Right forelimb (tissue), 1 donor: ENCODE data around the gene LCORL.
"Not testable (repeated sequence)": the region's sequence is repeated elsewhere in the genome, so short reads cannot be mapped to it uniquely, and the experiment has no call there.

Experiments
- DNase-seq: peaks from one replicate; pipeline ENCODE4 v3.0.0-alpha.2; 2018

LCORL gene

GRCh38 chr4:18014269-18014668 is 7.3 kb downstream of the LCORL start:
- DNase-seq = no peak

- no peak for DNase-seq
Observed at GRCh38 chr4:18012807-18013462, 8.6 kb downstream of the LCORL start.

DNA sequence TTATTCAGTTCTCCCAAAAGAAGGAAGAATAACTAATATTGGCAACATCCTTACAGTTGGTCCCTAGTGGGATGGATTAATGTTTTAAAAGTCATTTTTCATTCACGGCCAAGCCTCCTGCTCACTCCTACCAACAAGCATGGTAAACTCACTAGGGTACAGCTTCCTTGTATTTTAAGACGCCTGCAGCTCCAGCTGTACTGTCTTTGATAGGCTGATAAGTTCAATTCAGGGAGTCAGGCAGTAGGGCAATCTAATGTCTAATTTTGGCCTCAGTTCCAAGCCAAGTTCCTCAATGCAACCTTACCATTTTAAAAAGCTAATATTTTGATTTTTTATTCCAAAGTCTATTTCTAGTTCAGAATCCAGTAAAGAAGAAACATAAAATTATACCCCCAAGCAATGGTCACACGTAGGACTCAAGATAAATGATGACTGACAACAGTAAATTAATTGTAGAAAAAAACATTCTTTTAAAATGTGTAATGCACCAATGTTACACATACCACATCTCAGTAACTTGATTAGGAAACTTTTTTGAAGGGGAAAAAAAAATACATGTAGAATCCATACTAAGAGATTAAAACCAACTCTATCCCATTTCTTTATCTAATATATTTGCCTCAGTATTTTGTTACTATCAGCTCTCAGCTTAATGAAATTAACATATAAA is 9.3 kb downstream of the LCORL start:
- no peak for DNase-seq

DNA sequence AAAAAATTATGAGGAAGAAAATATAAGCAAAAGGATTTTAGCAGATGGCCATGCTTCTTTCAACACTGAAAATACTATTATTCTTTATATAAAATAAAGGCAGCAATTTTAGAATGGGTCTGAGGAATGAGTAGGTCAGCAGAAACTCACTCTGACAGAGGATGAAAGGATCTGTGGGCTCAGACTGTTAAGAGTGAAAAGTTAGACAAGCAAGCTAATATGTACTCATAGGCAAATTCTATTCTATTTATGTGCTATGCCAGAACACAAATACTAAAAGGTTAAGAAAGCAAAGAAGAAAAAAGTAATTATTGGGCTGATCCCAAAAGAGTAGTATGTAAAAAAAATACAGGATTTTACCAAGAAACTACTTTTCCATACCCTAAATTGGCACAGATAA is 13.9 kb downstream of the LCORL start:
- DNase-seq = no peak

GRCh38 chr4:18006432-18006831 is 15.1 kb downstream of the LCORL start:
- DNase-seq = not testable (repeated sequence)

DNA sequence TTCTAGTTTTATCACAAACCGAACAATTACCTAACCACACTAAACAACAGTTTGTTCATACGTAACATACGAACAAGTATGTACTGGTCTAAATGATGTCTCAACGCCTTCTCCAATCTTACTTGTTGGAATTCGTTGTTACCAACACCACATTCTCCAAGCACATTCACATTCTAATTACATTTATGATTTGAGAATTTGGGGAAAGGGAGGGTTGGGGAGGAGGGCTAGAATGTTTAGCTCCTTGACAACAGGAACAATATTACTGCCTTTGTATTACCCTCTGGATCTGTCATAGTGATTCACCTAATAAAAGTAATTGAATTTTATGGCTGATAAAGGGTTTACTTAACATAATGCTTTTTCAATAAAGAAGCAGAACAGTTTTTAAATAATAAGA is 24.4 kb downstream of the LCORL start:
- no peak for DNase-seq

- DNase-seq = no peak
Observed at GRCh38 chr4:17995165-17995564, 26.4 kb downstream of the LCORL start.

- no peak for DNase-seq
Observed at GRCh38 chr4:17985832-17986231, 35.7 kb downstream of the LCORL start.

DNA sequence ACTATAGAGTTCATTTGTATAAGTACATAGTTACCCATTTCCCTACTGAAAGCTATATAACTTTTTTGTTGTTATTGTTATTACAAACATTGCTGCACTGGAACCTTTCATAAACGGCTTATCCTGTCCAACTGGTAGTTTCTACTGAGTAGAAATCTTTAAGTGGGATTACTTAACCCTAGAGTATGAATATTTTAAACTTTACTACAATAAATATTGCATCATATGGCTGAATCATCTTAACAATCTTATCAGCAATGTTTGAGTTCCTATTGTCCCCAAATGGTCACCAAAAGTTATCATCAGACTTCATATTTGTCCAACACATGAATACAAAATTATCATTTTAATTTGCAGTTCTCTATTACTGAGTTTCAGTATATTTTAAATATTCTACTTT is 40.5 kb downstream of the LCORL start:
- DNase-seq = no peak

- DNase-seq = no peak
Observed at GRCh38 chr4:17968721-17969120, 52.8 kb downstream of the LCORL start.

DNA sequence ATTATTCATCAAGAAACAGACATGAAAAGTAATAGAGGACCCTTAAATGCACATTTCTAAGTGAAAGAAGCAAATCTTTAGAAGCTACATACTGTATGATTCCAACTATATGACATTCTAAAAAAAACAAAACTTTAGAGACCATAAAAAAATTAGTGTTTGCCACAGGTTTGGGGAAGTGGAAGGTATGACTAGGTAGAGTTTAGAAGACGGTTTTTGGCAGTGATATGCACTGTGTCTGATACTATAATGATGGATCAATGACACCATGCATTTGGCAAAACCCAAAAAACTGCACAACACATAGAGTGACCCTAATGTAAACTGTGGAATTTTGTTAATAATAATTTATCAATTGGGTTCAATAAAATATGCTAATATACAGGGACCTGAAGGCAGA is 54.5 kb downstream of the LCORL start:
- no peak for DNase-seq

- no peak for DNase-seq
Observed at GRCh38 chr4:17966312-17966711, 55.2 kb downstream of the LCORL start.

DNA sequence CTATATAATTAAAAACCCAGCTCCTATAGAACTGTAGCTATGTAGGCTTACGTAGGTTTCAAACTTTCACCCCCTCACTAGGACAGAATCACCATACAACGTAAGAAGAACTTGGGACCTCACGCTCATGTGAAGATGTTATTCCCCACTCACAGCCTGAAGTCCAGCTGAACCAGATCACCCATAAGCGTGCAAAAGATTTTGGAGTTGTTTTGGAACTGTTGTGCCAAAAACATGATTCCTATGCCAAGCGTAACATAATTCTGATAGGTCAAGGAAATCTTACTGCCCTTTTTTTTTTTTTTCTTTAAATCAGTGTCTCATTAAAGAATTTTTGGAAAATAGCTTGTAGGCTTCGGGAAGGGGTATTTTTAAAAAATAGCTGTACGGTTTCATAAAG is 57.0 kb downstream of the LCORL start:
- no peak for DNase-seq

DNA sequence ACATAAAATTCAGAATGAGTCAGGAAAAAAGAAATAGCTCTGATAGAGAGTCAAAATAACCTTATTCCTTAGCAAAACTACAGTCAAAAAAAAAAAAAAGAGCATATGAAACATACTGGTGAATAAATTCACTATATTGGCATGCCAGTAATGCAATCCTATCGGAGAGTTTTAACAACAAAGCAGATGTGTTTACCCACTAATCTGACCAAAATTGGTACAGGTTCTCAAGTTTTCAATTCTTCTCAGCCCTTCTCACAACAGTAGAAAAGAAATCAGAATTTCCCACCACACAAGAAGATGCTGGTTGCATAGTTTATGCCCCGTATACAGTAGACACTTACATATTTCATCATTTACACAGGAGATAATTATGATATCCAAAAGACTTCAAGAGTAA is 59.4 kb downstream of the LCORL start:
- no peak for DNase-seq

GRCh38 chr4:17961249-17961648 is 60.3 kb downstream of the LCORL start:
- no peak for DNase-seq

DNA sequence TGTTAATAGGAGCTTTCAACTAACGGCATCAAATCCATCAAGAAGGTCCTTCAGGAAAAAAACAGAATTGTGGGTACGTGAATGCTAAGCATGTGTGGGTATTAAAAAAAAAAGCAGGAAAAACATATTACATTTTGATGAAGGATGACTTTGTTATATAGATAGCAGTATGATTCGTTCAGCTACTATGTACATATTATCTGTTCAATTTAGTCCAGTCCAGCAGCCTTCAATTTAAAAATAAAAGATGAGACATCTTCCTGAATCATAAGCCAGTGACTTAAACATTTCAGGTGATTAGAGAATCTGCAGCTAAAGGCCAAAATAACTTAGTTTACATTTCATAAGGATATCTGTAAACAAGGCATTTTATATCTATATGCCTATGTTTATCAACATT is 63.4 kb downstream of the LCORL start:
- DNase-seq = no peak

GRCh38 chr4:17957688-17958087 is 63.9 kb downstream of the LCORL start:
- DNase-seq = no peak

- DNase-seq = no peak
Observed at GRCh38 chr4:17956245-17956644, 65.3 kb downstream of the LCORL start.

DNA sequence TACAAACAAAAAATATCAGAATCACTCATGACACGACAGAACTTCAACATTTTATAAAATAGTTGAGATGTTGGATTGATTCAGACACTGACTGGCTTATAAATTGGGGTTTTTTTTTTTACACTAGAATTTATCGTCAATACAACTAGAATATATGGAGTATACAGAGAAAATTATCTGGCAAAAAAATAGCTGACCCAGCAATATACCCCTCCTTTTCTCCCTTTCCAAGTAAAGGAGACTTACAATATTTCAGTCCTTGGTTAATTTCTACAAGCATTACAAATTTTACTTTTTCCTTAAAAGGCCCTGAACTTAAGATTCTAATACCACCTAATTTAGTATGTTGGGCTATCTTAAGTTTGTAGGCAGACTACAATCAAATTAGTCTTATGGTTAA is 76.3 kb downstream of the LCORL start:
- DNase-seq = no peak

DNA sequence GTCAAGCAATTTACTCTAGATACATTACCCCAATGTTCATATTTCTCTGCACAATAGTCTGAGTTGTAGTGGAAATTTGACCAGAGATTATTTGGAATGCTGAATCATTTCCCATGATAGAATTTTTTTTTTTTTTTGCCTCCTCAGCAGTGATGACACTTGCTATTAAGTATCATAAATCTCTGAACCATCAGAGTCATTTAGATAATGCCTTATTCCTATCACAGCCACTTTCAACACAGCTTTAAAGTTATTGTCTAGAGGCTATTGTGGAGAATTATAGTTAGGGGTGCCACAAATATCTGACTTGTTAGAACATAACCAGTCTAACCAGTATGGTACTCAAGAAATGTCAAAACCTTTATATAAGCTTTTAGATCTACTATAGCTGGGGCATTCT is 79.8 kb downstream of the LCORL start:
- no peak for DNase-seq

GRCh38 chr4:17939054-17939453 is 82.5 kb downstream of the LCORL start:
- DNase-seq = no peak

DNA sequence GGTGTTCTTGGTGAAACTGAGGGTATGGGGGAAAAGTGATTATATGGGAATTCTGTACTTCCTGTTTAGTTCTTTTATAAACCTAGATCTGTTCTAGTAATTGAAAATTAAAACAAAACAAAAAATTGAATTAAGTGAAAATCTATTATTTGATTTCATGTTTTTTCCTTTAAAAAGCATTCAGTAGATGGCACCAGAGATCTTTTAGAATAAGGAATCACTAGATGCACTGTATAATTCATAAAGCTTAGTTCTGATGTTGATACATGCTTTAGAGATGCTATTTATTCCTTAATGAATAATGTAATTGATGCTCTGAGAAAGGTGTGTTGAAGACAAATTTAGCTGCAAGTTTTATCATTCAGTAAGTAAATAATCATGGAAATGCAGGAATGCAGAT is 87.3 kb downstream of the LCORL start:
- no peak for DNase-seq

GRCh38 chr4:17933126-17933525 is 88.4 kb downstream of the LCORL start:
- DNase-seq = no peak

- DNase-seq = no peak
Observed at GRCh38 chr4:17932041-17932440, 89.5 kb downstream of the LCORL start.

DNA sequence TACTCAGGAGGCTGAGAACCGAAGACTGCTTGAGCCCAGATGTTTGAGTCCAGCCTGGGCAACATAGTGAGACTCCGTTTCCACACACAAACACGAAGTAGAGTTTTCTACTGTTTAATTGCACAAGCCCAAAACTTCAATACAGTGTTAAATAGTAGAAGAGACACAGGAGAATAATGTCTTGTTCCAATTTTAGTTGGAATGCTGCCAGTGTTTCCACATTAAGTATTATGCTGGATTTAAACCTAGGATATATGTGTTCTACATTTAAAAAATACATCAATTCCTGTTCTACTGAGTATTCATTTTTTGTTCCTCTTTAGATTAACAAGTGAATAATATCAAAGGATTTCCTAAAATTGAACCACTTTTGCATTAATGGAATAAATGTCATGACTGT is 91.3 kb downstream of the LCORL start:
- DNase-seq = no peak
